GM12801 (cell line): ENCODE measurements around the gene PLCL1.

ENCODE experiments used
- CTCF ChIP-seq: IDR thresholded peaks from one replicate; pipeline ENCODE4 v1.5.1; 2011; ENCODE audit warnings: control low read depth; ENCODE audit not compliant: insufficient read length; ENCODE audit errors: extremely low read depth

Gene PLCL1

GRCh38 chr2:197958592-197959150 is 154.3 kb downstream of the PLCL1 start:
- TF ChIP-seq CTCF, result no peak

- TF ChIP-seq CTCF, result no peak
Observed at GRCh38 chr2:197959383-197959782, 155.0 kb downstream of the PLCL1 start.

- no peak for TF ChIP-seq CTCF
Observed at GRCh38 chr2:197960786-197961185, 156.4 kb downstream of the PLCL1 start.

- TF ChIP-seq CTCF, result no peak
Observed at GRCh38 chr2:197964720-197965119, 160.3 kb downstream of the PLCL1 start.

- TF ChIP-seq CTCF, result no peak
Observed at GRCh38 chr2:197965756-197966155, 161.4 kb downstream of the PLCL1 start.

- no peak for TF ChIP-seq CTCF
Observed at GRCh38 chr2:197969391-197969893, 165.0 kb downstream of the PLCL1 start.

GRCh38 chr2:197972061-197972460 is 167.7 kb downstream of the PLCL1 start:
- no peak for TF ChIP-seq CTCF
